K562 (cell line): Measurements from ENCODE around the gene FAM149B1. TPM values are rescaled to one million over a fixed set of nuclear protein-coding genes. Genes with fewer than 3 reads are reported as not detected.

Experiments
- ATF1 ChIP-seq, 2 experiments: fragments of 450-650 bp in 1 of 2; IDR thresholded peaks; 2 replicates each; pipeline ENCODE4 v1.6.1; 2016; ENCODE audit warnings: missing compliant biosample characterization in 1 of 2, missing genetic modification characterization in 1 of 2
- BRCA1 ChIP-seq, 2 experiments: fragments of 450-650 bp in 1 of 2; sonication (generic) in 1 of 2; formaldehyde crosslinking in 1 of 2; IDR thresholded peaks; 2 replicates each; pipeline versions ENCODE4 v1.5.0 to v1.6.1; 2017 to 2020; ENCODE audit warnings: mild to moderate bottlenecking in 1 of 2, missing genetic modification reagents in 1 of 2
- CBFA2T3 ChIP-seq: fragments of 450-650 bp; IDR thresholded peaks from 2 replicates; pipeline ENCODE4 v1.6.1; 2017
- EP300 ChIP-seq: IDR thresholded peaks from 2 replicates; pipeline ENCODE4 v1.6.1; 2012; ENCODE audit warnings: low read length, improper control_type of control experiment
- HLTF ChIP-seq: fragments of 450-650 bp; IDR thresholded peaks from 2 replicates; pipeline ENCODE4 v1.6.1; 2016
- HMGN3 ChIP-seq: IDR thresholded peaks from 2 replicates; pipeline ENCODE4 v1.6.1; 2011; ENCODE audit warnings: borderline replicate concordance, low read depth, mild to moderate bottlenecking, mixed read lengths, low read length; ENCODE audit not compliant: insufficient read length; ENCODE audit errors: extremely low read depth
- ILF3 ChIP-seq: fragments of 450-650 bp; IDR thresholded peaks from 2 replicates; pipeline ENCODE4 v1.6.1; 2018; ENCODE audit warnings: antibody characterized with exemption, mild to moderate bottlenecking, moderate library complexity, borderline replicate concordance
- NCOA1 ChIP-seq: fragments of 450-650 bp; IDR thresholded peaks from 2 replicates; pipeline ENCODE4 v1.6.1; 2016; ENCODE audit warnings: low read depth
- SIN3B ChIP-seq: fragments of 450-650 bp; IDR thresholded peaks from 2 replicates; pipeline ENCODE4 v1.6.1; 2017; ENCODE audit warnings: low read depth, mild to moderate bottlenecking, moderate library complexity
- SP1 ChIP-seq: sonication (generic); formaldehyde crosslinking; IDR thresholded peaks from 2 replicates; pipeline ENCODE4 v1.8.1; 2022; ENCODE audit warnings: mild to moderate bottlenecking, missing genetic modification reagents
- TARDBP ChIP-seq: fragments of 450-650 bp; IDR thresholded peaks from 2 replicates; pipeline ENCODE4 v1.6.1; 2016
- ZNF75A ChIP-seq: fragments of 450-650 bp; formaldehyde crosslinking; IDR thresholded peaks from 2 replicates; pipeline ENCODE4 v1.4.0; 2020; ENCODE audit warnings: mild to moderate bottlenecking
- ZNF778 ChIP-seq: fragments of 450-650 bp; formaldehyde crosslinking; IDR thresholded peaks from 2 replicates; pipeline ENCODE4 v1.4.0; 2020; ENCODE audit warnings: mild to moderate bottlenecking, moderate library complexity
- polyA plus RNA-seq, 8 experiments: library from polyadenylated mRNA; depleted of rRNA in 4 of 8; stranded (reverse) in 5 of 8; unstranded in 3 of 8; fragments of >200 nt; fragmentation: Nextera tagmentation in 2 of 8; fragmentation: Illumina TruSeq in 1 of 8; extraction: Ambion mirVana in 2 of 8; extraction: Trizol in 1 of 8; gene quantifications; 2 replicates each; pipeline versions ENCODE4 v1.2.1 to v1.2.3, GENCODE V29; 2011 to 2014; ENCODE audit warnings: inconsistent platforms in 1 of 8, missing spikeins in 1 of 8
- total RNA-seq, 7 experiments: library from RNA; depleted of rRNA in 6 of 7; stranded (reverse); fragments of >200 nt in 6 of 7; fragmentation: Illumina TruSeq in 2 of 7; extraction: Trizol in 2 of 7; gene quantifications; 2 replicates each; pipeline versions ENCODE4 v1.2.1 to v1.2.3, GENCODE V29; 2011 to 2021; ENCODE audit warnings: low replicate concordance in 1 of 7
- TF ChIP-seq, protein P1 (sequence below): sonication (generic); formaldehyde crosslinking; IDR thresholded peaks from 2 replicates; pipeline ENCODE4 v1.8.0; 2023; ENCODE audit warnings: mild to moderate bottlenecking, missing genetic modification reagents
- TF ChIP-seq, protein P2 (sequence below), 2 experiments: IDR thresholded peaks; 2 replicates each; pipeline ENCODE4 v1.6.1; 2011; ENCODE audit warnings: borderline replicate concordance in 1 of 2, control low read depth in 1 of 2, low read depth in 1 of 2, low read length in 1 of 2, mild to moderate bottlenecking in 1 of 2, mixed read lengths in 1 of 2, moderate library complexity in 1 of 2; ENCODE audit not compliant: insufficient read depth in 1 of 2, insufficient read length in 1 of 2, poor library complexity in 1 of 2, severe bottlenecking in 1 of 2; ENCODE audit errors: extremely low read depth in 1 of 2
- TF ChIP-seq, protein P3 (sequence below): fragments of 250-450 bp; sonication (Bioruptor Pico); IDR thresholded peaks from 2 replicates; pipeline ENCODE4 v1.5.0; 2020; ENCODE audit warnings: mild to moderate bottlenecking
- TF ChIP-seq, protein P4 (sequence below): fragments of 250-450 bp; sonication (Bioruptor Pico); IDR thresholded peaks from 2 replicates; pipeline ENCODE4 v1.5.0; 2022; ENCODE audit warnings: mild to moderate bottlenecking
- TF ChIP-seq, protein P5 (sequence below): fragments of 450-650 bp; IDR thresholded peaks from 2 replicates; pipeline ENCODE4 v1.6.1; 2016; ENCODE audit warnings: borderline replicate concordance

Gene FAM149B1
- total and polyA plus RNA-seq, 9 of the 15 experiments (the other 6 are each of a cell fraction or from before 2014, with no cell fraction given), result 4.2 to 18.5 (median 9.3) TPM

DNA sequence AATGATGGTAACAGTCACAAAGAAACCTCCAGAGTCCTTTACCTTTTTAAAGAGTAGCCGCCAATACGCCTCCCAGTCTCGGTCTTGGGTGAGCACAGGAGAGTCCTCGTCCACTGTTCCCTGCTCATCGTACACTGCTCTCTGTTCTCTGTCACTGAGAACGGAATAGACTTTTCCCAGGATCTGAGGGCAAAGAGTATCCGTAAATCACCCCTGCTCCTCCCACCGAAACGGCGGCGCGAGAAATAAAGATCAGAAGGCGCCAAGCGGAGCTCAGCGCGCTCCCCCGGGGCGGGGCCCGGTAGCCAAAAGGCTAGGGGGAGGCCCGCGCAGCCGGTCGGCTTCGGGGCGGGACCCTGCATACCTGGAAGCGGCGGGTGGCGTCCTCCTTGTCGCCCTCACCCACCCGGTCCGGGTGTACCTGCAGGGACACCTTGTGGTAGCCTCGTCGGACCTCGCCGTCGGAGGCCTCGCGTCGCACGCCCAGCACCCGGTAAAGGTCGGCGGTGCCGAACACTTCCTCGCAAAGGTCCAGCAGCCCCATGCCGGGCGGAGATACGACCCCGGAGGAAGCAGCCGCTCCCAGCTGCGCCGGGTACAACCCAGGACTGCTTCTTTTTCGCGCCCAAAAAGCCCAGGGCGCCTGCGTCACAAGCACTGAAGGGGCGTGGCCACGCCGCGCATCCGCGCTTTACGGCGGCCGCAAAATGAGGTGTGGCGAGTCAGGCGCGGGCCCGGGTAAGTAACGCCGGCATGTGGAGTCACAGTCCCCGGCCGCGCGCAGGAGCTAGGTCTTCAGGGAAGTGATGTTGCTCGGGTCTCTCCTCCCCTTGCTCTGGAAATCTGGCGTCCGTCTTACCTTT lies 79.0 kb downstream of the FAM149B1 start, which contains the start of gene DNAJC9 (continued):
- TF ChIP-seq, protein P1, sequence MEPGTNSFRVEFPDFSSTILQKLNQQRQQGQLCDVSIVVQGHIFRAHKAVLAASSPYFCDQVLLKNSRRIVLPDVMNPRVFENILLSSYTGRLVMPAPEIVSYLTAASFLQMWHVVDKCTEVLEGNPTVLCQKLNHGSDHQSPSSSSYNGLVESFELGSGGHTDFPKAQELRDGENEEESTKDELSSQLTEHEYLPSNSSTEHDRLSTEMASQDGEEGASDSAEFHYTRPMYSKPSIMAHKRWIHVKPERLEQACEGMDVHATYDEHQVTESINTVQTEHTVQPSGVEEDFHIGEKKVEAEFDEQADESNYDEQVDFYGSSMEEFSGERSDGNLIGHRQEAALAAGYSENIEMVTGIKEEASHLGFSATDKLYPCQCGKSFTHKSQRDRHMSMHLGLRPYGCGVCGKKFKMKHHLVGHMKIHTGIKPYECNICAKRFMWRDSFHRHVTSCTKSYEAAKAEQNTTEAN (CRISPR knock-in tag), result peak; percentile 27; the same call in 1 of the 2 replicates
- TF ChIP-seq, protein P2, sequence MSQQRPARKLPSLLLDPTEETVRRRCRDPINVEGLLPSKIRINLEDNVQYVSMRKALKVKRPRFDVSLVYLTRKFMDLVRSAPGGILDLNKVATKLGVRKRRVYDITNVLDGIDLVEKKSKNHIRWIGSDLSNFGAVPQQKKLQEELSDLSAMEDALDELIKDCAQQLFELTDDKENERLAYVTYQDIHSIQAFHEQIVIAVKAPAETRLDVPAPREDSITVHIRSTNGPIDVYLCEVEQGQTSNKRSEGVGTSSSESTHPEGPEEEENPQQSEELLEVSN (IDR thresholded peaks at IDR 0.05; ENCODE audit: borderline replicate concordance in 1 of 2, extremely low read depth in 1 of 2, insufficient read depth in 1 of 2, insufficient read length in 1 of 2, low read depth in 1 of 2, low read length in 1 of 2, poor library complexity in 1 of 2, severe bottlenecking in 1 of 2), result peak in 1 of 2 experiments; percentile 69
- peak; percentile 46 for TF ChIP-seq EP300
- peak; percentile 97 for TF ChIP-seq SP1
- TF ChIP-seq BRCA1 (IDR thresholded peaks at IDR 0.05), result no peak
- no peak for TF ChIP-seq BRCA1 (CRISPR knock-in tag; IDR thresholded peaks at IDR 0.05)
- TF ChIP-seq, protein P3, sequence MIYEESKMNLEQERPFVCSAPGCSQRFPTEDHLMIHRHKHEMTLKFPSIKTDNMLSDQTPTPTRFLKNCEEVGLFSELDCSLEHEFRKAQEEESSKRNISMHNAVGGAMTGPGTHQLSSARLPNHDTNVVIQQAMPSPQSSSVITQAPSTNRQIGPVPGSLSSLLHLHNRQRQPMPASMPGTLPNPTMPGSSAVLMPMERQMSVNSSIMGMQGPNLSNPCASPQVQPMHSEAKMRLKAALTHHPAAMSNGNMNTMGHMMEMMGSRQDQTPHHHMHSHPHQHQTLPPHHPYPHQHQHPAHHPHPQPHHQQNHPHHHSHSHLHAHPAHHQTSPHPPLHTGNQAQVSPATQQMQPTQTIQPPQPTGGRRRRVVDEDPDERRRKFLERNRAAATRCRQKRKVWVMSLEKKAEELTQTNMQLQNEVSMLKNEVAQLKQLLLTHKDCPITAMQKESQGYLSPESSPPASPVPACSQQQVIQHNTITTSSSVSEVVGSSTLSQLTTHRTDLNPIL (CRISPR knock-in tag), result no peak
- peak; percentile 52; the same call in 1 of the 2 replicates for TF ChIP-seq ATF1 (CRISPR knock-in tag; IDR thresholded peaks at IDR 0.05)
- TF ChIP-seq ATF1 (tag; IDR thresholded peaks at IDR 0.05), result peak; percentile 95
- peak; percentile 55; the same call in 1 of the 2 replicates for TF ChIP-seq ZNF75A (CRISPR knock-in tag)
- peak; percentile 86; the same call in 1 of the 2 replicates for TF ChIP-seq TARDBP
- TF ChIP-seq, protein P4, sequence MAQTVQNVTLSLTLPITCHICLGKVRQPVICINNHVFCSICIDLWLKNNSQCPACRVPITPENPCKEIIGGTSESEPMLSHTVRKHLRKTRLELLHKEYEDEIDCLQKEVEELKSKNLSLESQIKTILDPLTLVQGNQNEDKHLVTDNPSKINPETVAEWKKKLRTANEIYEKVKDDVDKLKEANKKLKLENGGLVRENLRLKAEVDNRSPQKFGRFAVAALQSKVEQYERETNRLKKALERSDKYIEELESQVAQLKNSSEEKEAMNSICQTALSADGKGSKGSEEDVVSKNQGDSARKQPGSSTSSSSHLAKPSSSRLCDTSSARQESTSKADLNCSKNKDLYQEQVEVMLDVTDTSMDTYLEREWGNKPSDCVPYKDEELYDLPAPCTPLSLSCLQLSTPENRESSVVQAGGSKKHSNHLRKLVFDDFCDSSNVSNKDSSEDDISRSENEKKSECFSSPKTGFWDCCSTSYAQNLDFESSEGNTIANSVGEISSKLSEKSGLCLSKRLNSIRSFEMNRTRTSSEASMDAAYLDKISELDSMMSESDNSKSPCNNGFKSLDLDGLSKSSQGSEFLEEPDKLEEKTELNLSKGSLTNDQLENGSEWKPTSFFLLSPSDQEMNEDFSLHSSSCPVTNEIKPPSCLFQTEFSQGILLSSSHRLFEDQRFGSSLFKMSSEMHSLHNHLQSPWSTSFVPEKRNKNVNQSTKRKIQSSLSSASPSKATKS (CRISPR knock-in tag), result peak; percentile 56; the same call in 1 of the 2 replicates
- peak; percentile 68 for TF ChIP-seq SIN3B
- peak; percentile 79; the same call in 1 of the 2 replicates for TF ChIP-seq HLTF
- TF ChIP-seq NCOA1, result peak; percentile 50; the same call in 1 of the 2 replicates
- TF ChIP-seq, protein P5, sequence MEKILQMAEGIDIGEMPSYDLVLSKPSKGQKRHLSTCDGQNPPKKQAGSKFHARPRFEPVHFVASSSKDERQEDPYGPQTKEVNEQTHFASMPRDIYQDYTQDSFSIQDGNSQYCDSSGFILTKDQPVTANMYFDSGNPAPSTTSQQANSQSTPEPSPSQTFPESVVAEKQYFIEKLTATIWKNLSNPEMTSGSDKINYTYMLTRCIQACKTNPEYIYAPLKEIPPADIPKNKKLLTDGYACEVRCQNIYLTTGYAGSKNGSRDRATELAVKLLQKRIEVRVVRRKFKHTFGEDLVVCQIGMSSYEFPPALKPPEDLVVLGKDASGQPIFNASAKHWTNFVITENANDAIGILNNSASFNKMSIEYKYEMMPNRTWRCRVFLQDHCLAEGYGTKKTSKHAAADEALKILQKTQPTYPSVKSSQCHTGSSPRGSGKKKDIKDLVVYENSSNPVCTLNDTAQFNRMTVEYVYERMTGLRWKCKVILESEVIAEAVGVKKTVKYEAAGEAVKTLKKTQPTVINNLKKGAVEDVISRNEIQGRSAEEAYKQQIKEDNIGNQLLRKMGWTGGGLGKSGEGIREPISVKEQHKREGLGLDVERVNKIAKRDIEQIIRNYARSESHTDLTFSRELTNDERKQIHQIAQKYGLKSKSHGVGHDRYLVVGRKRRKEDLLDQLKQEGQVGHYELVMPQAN, result peak; percentile 74
- TF ChIP-seq ZNF778, result no peak
- TF ChIP-seq ILF3, result peak; percentile 36; the same call in 1 of the 2 replicates
- TF ChIP-seq HMGN3, result peak; percentile 98
- TF ChIP-seq CBFA2T3, result peak; percentile 57; the same call in 1 of the 2 replicates
